Fibroblast of villous mesenchyme (primary cell): ENCODE data around the gene DRG2. TPM values are rescaled to one million over a fixed set of nuclear protein-coding genes. Genes with fewer than 3 reads are reported as not detected.

Experiments used
- DNase-seq: peaks from one replicate; pipeline ENCODE4 v3.0.0-alpha.2; 2010; ENCODE audit warnings: low read depth
- H3K4me3 ChIP-seq: 2 replicates; pipeline ENCODE4 v1.5.1; 2011; ENCODE audit warnings: low read depth, mild to moderate bottlenecking, low read length
- total RNA-seq: library from RNA; depleted of rRNA; stranded (reverse); fragments of >200 nt; gene quantifications from 2 replicates; pipeline ENCODE4 v1.2.3, GENCODE V29; 2012
- TF ChIP-seq, protein P1 (sequence below): IDR thresholded peaks from 2 replicates; pipeline ENCODE4 v1.5.1; 2012; ENCODE audit warnings: low read depth, mild to moderate bottlenecking, low read length; ENCODE audit not compliant: insufficient read depth

Gene DRG2
- total RNA-seq, 1 donor: 33.2 TPM

- DNase-seq: no peak
- TF ChIP-seq, protein P1, sequence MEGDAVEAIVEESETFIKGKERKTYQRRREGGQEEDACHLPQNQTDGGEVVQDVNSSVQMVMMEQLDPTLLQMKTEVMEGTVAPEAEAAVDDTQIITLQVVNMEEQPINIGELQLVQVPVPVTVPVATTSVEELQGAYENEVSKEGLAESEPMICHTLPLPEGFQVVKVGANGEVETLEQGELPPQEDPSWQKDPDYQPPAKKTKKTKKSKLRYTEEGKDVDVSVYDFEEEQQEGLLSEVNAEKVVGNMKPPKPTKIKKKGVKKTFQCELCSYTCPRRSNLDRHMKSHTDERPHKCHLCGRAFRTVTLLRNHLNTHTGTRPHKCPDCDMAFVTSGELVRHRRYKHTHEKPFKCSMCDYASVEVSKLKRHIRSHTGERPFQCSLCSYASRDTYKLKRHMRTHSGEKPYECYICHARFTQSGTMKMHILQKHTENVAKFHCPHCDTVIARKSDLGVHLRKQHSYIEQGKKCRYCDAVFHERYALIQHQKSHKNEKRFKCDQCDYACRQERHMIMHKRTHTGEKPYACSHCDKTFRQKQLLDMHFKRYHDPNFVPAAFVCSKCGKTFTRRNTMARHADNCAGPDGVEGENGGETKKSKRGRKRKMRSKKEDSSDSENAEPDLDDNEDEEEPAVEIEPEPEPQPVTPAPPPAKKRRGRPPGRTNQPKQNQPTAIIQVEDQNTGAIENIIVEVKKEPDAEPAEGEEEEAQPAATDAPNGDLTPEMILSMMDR: no peak
- no peak overlapping the region for H3K4me3 ChIP-seq
Measured at GRCh38 chr17:18132711-18133110, 45.0 kb downstream of the DRG2 start.

GRCh38 chr17:18136357-18136756 is 48.6 kb downstream of the DRG2 start:
- TF ChIP-seq, protein P1: no peak
- no peak for DNase-seq
- no peak overlapping the region for H3K4me3 ChIP-seq

GRCh38 chr17:18138065-18138749 is 50.5 kb downstream of the DRG2 start:
- no peak for DNase-seq
- H3K4me3 ChIP-seq: no peak overlapping the region

GRCh38 chr17:18139092-18139491 is 51.3 kb downstream of the DRG2 start:
- no peak for DNase-seq
- TF ChIP-seq, protein P1: no peak
- no peak overlapping the region for H3K4me3 ChIP-seq

More at GRCh38 chr17:18138065-18138749, 50.5 kb downstream of the DRG2 start:
- TF ChIP-seq, protein P1: no peak

- TF ChIP-seq, protein P1: no peak
- DNase-seq: no peak
- no peak overlapping the region for H3K4me3 ChIP-seq
Measured at GRCh38 chr17:18139498-18139897, 51.8 kb downstream of the DRG2 start.

DNA sequence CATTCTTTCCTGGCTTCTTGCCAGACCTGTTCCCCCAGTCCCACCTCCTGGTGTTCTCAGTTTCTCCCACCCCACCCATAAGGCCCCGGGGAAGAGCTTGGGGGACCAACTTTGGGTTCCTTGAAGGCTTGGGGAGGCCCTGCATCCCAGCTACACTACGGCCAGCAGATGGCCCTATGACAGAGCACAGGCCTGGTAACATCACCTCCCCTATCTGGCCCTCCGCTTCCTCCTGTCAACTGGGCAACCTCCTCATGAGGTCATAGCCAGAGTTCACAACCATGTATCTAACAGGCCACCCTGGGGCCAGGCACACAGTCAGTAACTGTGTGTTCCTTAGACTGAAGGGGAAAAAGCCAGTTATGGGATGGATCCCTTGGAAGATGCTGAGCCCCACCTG is 52.2 kb downstream of the DRG2 start:
- DNase-seq: peak; percentile 28

More for the DNA sequence above, 52.2 kb downstream of the DRG2 start:
- TF ChIP-seq, protein P1: peak; percentile 30
- H3K4me3 ChIP-seq: no peak overlapping the region
